WERI-Rb-1 (cell line): ENCODE results near the gene OR8D4.

ENCODE experiments used
- DNase-seq: peaks from one replicate; pipeline ENCODE4 v3.0.0-alpha.2; 2020
- H3K27ac ChIP-seq: fragments of 250-450 bp; sonication (Bioruptor Pico); 2 replicates; pipeline ENCODE4 v1.5.1; 2020; ENCODE audit warnings: mild to moderate bottlenecking, moderate library complexity
- H3K27me3 ChIP-seq: fragments of 250-450 bp; sonication (Bioruptor Pico); 2 replicates; pipeline ENCODE4 v1.5.1; 2021; ENCODE audit warnings: mild to moderate bottlenecking, low read depth, moderate library complexity; ENCODE audit not compliant: insufficient read depth, severe bottlenecking
- H3K36me3 ChIP-seq: fragments of 250-450 bp; sonication (Bioruptor Pico); 2 replicates; pipeline ENCODE4 v1.5.1; 2020; ENCODE audit warnings: mild to moderate bottlenecking, moderate library complexity
- H3K4me3 ChIP-seq: 2 replicates; pipeline ENCODE4 v1.5.1; 2011; ENCODE audit warnings: low read depth, mild to moderate bottlenecking, control low read depth, low read length
- H3K9me3 ChIP-seq: fragments of 250-450 bp; sonication (Bioruptor Pico); 2 replicates; pipeline ENCODE4 v1.5.1; 2021; ENCODE audit warnings: mild to moderate bottlenecking, moderate library complexity; ENCODE audit not compliant: severe bottlenecking
- CTCF ChIP-seq: IDR thresholded peaks from 2 replicates; pipeline ENCODE4 v1.5.1; 2011; ENCODE audit warnings: low read depth, mild to moderate bottlenecking, control low read depth, inconsistent platforms, low read length

OR8D4 gene

GRCh38 chr11:123905826-123906225, 3.9 kb downstream of the OR8D4 start:
- no peak for DNase-seq
- no peak overlapping the region for H3K4me3 ChIP-seq
- no peaks in the 10 kb centered on the region for H3K36me3 ChIP-seq
- H3K9me3 ChIP-seq: no peaks in the 10 kb centered on the region
- H3K27me3 ChIP-seq: no peaks in the 10 kb centered on the region
- no peak overlapping the region for H3K27ac ChIP-seq
- TF ChIP-seq CTCF: no peak

- TF ChIP-seq CTCF: no peak
- DNase-seq: no peak
- no peaks in the 10 kb centered on the region for H3K9me3 ChIP-seq
These were observed 19.0 kb downstream of the OR8D4 start for GRCh38 chr11:123920943-123921342.

GRCh38 chr11:123924027-123924426, 22.1 kb downstream of the OR8D4 start:
- DNase-seq: no peak
- no peaks in the 10 kb centered on the region for H3K9me3 ChIP-seq
- no peak overlapping the region for H3K4me3 ChIP-seq
- TF ChIP-seq CTCF: no peak
- no peaks in the 10 kb centered on the region for H3K27me3 ChIP-seq
- H3K27ac ChIP-seq: no peak overlapping the region
- no peaks in the 10 kb centered on the region for H3K36me3 ChIP-seq

More at GRCh38 chr11:123920943-123921342, 19.0 kb downstream of the OR8D4 start:
- Histone ChIP-seq H3K36me3 (no peaks in the 10 kb centered on the region), H3K27me3 (no peaks in the 10 kb centered on the region), H3K4me3 (no peak overlapping the region), H3K27ac (no peak overlapping the region)

GRCh38 chr11:123939317-123939716, 37.4 kb downstream of the OR8D4 start, which contains the start of gene OR4D5:
Gene OR4D5, plus strand, starts transcription at chr11:123939617. Its CDS starts 0 bp downstream, at chr11:123939617.
- no peaks in the 10 kb centered on the region for H3K9me3 ChIP-seq
- no peak for TF ChIP-seq CTCF
- H3K36me3 ChIP-seq: no peaks in the 10 kb centered on the region
- no peak for DNase-seq
- H3K27ac ChIP-seq: no peak within 1 kb of the TSS
- H3K4me3 ChIP-seq: no peak within 1 kb of the TSS
- no peaks in the 10 kb centered on the region for H3K27me3 ChIP-seq

- Histone ChIP-seq H3K36me3 (no peaks in the 10 kb centered on the region), H3K9me3 (no peaks in the 10 kb centered on the region), H3K27ac (no peak overlapping the region), H3K4me3 (no peak overlapping the region), H3K27me3 (no peaks in the 10 kb centered on the region)
- no peak for DNase-seq
- no peak for TF ChIP-seq CTCF
These were observed 40.4 kb downstream of the OR8D4 start for GRCh38 chr11:123942413-123942812.

- Histone ChIP-seq H3K36me3 (no peaks in the 10 kb centered on the region), H3K27ac (no peak within 1 kb of the TSS), H3K4me3 (no peak within 1 kb of the TSS), H3K9me3 (no peaks in the 10 kb centered on the region), H3K27me3 (no peaks in the 10 kb centered on the region)
- no peak for DNase-seq
- TF ChIP-seq CTCF: no peak
These were observed 41.8 kb downstream of the OR8D4 start, which contains the start of gene OR6T1 for GRCh38 chr11:123943738-123944137. Gene OR6T1, minus strand, starts transcription at chr11:123943838. Its CDS starts 0 bp downstream, at chr11:123943838.
